Prostate gland (tissue), 2 donors: Measurements from ENCODE around the gene PRPSAP2.

Experiments used
- POLR2A ChIP-seq: fragments of 450-650 bp; IDR thresholded peaks from one replicate; pipeline ENCODE4 v1.6.1; 2016; ENCODE audit warnings: antibody characterized with exemption, mild to moderate bottlenecking
- TF ChIP-seq, protein P1 (sequence below), 4 experiments: fragments of 200-600 bp in 2 of 4; fragments of 450-650 bp in 2 of 4; sonication (generic) in 2 of 4; IDR thresholded peaks; 1 replicate in 3 of 4; 2 replicates in 1 of 4; pipeline ENCODE4 v1.5.1; 2016 to 2019; ENCODE audit warnings: antibody characterized with exemption in 4 of 4, mild to moderate bottlenecking in 2 of 4, moderate library complexity in 2 of 4

DNA sequence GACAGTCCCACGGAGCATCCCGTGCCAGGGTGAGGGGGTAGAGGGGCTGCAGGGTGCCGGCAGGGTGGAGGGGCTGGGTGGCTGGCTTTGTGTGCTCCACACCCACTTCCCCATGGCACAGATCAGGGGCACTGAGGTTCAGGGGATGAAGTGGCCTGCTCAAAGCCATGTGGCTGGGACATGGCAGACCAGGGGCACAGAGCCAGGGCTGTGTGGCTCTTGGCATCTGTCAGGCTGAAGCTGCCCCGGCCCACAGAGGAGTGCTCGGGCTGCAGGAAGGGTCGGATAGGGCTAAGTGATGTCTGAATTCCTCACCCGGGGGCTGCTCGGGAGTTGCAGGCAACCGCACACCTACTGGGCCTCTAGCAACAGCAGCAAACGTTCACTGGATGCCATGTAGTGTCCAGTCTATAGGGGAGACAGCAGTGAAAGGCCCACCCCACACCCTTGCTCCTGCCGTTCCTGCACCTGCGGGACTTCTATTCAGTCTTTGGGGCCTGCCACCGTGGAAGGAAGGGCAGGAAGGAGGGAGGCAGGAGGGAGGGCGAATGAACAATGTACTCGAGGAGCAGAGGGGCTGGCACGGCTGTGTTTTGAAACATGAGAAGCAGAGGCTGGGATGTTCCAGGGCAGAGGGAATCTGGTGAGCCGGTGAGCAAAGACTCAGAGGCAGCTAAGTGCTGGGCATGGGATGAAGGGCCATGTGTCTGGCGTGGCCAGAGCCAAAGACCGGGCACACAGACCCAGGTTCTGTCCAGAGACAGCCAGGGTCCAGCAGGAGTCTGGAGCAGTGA is 109.1 kb downstream of the PRPSAP2 start:
- TF ChIP-seq, protein P1, sequence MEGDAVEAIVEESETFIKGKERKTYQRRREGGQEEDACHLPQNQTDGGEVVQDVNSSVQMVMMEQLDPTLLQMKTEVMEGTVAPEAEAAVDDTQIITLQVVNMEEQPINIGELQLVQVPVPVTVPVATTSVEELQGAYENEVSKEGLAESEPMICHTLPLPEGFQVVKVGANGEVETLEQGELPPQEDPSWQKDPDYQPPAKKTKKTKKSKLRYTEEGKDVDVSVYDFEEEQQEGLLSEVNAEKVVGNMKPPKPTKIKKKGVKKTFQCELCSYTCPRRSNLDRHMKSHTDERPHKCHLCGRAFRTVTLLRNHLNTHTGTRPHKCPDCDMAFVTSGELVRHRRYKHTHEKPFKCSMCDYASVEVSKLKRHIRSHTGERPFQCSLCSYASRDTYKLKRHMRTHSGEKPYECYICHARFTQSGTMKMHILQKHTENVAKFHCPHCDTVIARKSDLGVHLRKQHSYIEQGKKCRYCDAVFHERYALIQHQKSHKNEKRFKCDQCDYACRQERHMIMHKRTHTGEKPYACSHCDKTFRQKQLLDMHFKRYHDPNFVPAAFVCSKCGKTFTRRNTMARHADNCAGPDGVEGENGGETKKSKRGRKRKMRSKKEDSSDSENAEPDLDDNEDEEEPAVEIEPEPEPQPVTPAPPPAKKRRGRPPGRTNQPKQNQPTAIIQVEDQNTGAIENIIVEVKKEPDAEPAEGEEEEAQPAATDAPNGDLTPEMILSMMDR (IDR thresholded peaks at IDR 0.05) = no peak
- TF ChIP-seq POLR2A = no peak
